ENCODE results near the gene TRAF7.
"Not testable (repeated sequence)": the region's sequence is repeated elsewhere in the genome, so short reads cannot be mapped to it uniquely, and the experiment has no call there.

The TRAF7 gene

GRCh38 chr16:2123706-2124376 is 31.7 kb upstream of the TRAF7 start:
- Histone ChIP-seq H3K4me1 (ENCODE audit: control insufficient read depth in 1 of 2, insufficient read depth in 2 of 2, low read length in 2 of 2) (peaks cover 0 to 43% of the 10 kb centered on the region in 2 donors), H3K4me3 (ENCODE audit: low read depth in 1 of 2, low read length in 2 of 2) (peak overlapping the region in 1 of 2 donors; percentile 47)

GRCh38 chr16:2124377-2124693 is 31.2 kb upstream of the TRAF7 start:
- H3K4me1 ChIP-seq (ENCODE audit: control insufficient read depth in 1 of 2, insufficient read depth in 2 of 2, low read length in 2 of 2), result peaks cover 0 to 43% of the 10 kb centered on the region in 2 donors

More at GRCh38 chr16:2123706-2124376, 31.7 kb upstream of the TRAF7 start:
- not testable (repeated sequence) for H3K36me3 ChIP-seq (ENCODE audit: control insufficient read depth in 1 of 2, insufficient read depth in 2 of 2, low read length in 2 of 2); H3K27ac ChIP-seq (ENCODE audit: low read length); H3K27me3 ChIP-seq (ENCODE audit: low read depth, low read length); H3K9me3 ChIP-seq (ENCODE audit: control insufficient read depth in 1 of 2, low read length in 2 of 2)

GRCh38 chr16:2124694-2125444 is 30.7 kb upstream of the TRAF7 start:
- not testable (repeated sequence) for H3K27me3 ChIP-seq (ENCODE audit: low read depth, low read length); H3K36me3 ChIP-seq (ENCODE audit: control insufficient read depth in 1 of 2, insufficient read depth in 2 of 2, low read length in 2 of 2); H3K9me3 ChIP-seq (ENCODE audit: control insufficient read depth in 1 of 2, low read length in 2 of 2)
- Histone ChIP-seq H3K4me1 (ENCODE audit: control insufficient read depth in 1 of 2, insufficient read depth in 2 of 2, low read length in 2 of 2) (peaks cover 0 to 45% of the 10 kb centered on the region in 2 donors), H3K4me3 (ENCODE audit: low read depth in 1 of 2, low read length in 2 of 2) (peak overlapping the region in 1 of 2 donors; percentile 47), H3K27ac (ENCODE audit: low read length) (peak overlapping the region; percentile 69)

More at GRCh38 chr16:2124377-2124693, 31.2 kb upstream of the TRAF7 start:
- H3K4me3 ChIP-seq (ENCODE audit: low read depth in 1 of 2, low read length in 2 of 2), result peak overlapping the region in 1 of 2 donors; percentile 47
- not testable (repeated sequence) for H3K27ac ChIP-seq (ENCODE audit: low read length); H3K9me3 ChIP-seq (ENCODE audit: control insufficient read depth in 1 of 2, low read length in 2 of 2); H3K36me3 ChIP-seq (ENCODE audit: control insufficient read depth in 1 of 2, insufficient read depth in 2 of 2, low read length in 2 of 2); H3K27me3 ChIP-seq (ENCODE audit: low read depth, low read length)

- H3K9me3 ChIP-seq (ENCODE audit: control insufficient read depth in 1 of 2, low read length in 2 of 2); H3K36me3 ChIP-seq (ENCODE audit: control insufficient read depth in 1 of 2, insufficient read depth in 2 of 2, low read length in 2 of 2); H3K27me3 ChIP-seq (ENCODE audit: low read depth, low read length): not testable (repeated sequence)
- H3K4me3 ChIP-seq (ENCODE audit: low read depth in 1 of 2, low read length in 2 of 2), result peak overlapping the region in 1 of 2 donors; percentile 47
- peaks cover 0 to 45% of the 10 kb centered on the region in 2 donors for H3K4me1 ChIP-seq (ENCODE audit: control insufficient read depth in 1 of 2, insufficient read depth in 2 of 2, low read length in 2 of 2)
- H3K27ac ChIP-seq (ENCODE audit: low read length), result peak overlapping the region; percentile 69
Measured at GRCh38 chr16:2125609-2126008, 30.0 kb upstream of the TRAF7 start.

GRCh38 chr16:2126161-2126743 is 29.3 kb upstream of the TRAF7 start:
- peaks cover 0 to 45% of the 10 kb centered on the region in 2 donors for H3K4me1 ChIP-seq (ENCODE audit: control insufficient read depth in 1 of 2, insufficient read depth in 2 of 2, low read length in 2 of 2)

GRCh38 chr16:2126928-2127556 is 28.5 kb upstream of the TRAF7 start:
- H3K9me3 ChIP-seq (ENCODE audit: control insufficient read depth in 1 of 2, low read length in 2 of 2); H3K27me3 ChIP-seq (ENCODE audit: low read depth, low read length); H3K36me3 ChIP-seq (ENCODE audit: control insufficient read depth in 1 of 2, insufficient read depth in 2 of 2, low read length in 2 of 2); H3K27ac ChIP-seq (ENCODE audit: low read length): not testable (repeated sequence)
- peak overlapping the region in 1 of 2 donors; percentile 4 for H3K4me3 ChIP-seq (ENCODE audit: low read depth in 1 of 2, low read length in 2 of 2)
- H3K4me1 ChIP-seq (ENCODE audit: control insufficient read depth in 1 of 2, insufficient read depth in 2 of 2, low read length in 2 of 2), result peaks cover 0 to 41% of the 10 kb centered on the region in 2 donors

More at GRCh38 chr16:2126161-2126743, 29.3 kb upstream of the TRAF7 start:
- H3K27ac ChIP-seq (ENCODE audit: low read length); H3K36me3 ChIP-seq (ENCODE audit: control insufficient read depth in 1 of 2, insufficient read depth in 2 of 2, low read length in 2 of 2); H3K9me3 ChIP-seq (ENCODE audit: control insufficient read depth in 1 of 2, low read length in 2 of 2); H3K27me3 ChIP-seq (ENCODE audit: low read depth, low read length): not testable (repeated sequence)
- peak overlapping the region in 1 of 2 donors; percentile 47 for H3K4me3 ChIP-seq (ENCODE audit: low read depth in 1 of 2, low read length in 2 of 2)

GRCh38 chr16:2127630-2128280 is 27.8 kb upstream of the TRAF7 start:
- H3K9me3 ChIP-seq (ENCODE audit: control insufficient read depth in 1 of 2, low read length in 2 of 2); H3K27ac ChIP-seq (ENCODE audit: low read length); H3K27me3 ChIP-seq (ENCODE audit: low read depth, low read length); H3K36me3 ChIP-seq (ENCODE audit: control insufficient read depth in 1 of 2, insufficient read depth in 2 of 2, low read length in 2 of 2): not testable (repeated sequence)
- Histone ChIP-seq H3K4me3 (ENCODE audit: low read depth in 1 of 2, low read length in 2 of 2) (peak overlapping the region in 1 of 2 donors; percentile 4), H3K4me1 (ENCODE audit: control insufficient read depth in 1 of 2, insufficient read depth in 2 of 2, low read length in 2 of 2) (peaks cover 0 to 34% of the 10 kb centered on the region in 2 donors)

- not testable (repeated sequence) for H3K27ac ChIP-seq (ENCODE audit: low read length)
Measured at GRCh38 chr16:2129251-2129650, 26.3 kb upstream of the TRAF7 start.

GRCh38 chr16:2129890-2130447 is 25.6 kb upstream of the TRAF7 start:
- H3K4me1 ChIP-seq (ENCODE audit: control insufficient read depth in 1 of 2, insufficient read depth in 2 of 2, low read length in 2 of 2), result peaks cover 0 to 34% of the 10 kb centered on the region in 2 donors
- H3K27ac ChIP-seq (ENCODE audit: low read length); H3K27me3 ChIP-seq (ENCODE audit: low read depth, low read length); H3K36me3 ChIP-seq (ENCODE audit: control insufficient read depth in 1 of 2, insufficient read depth in 2 of 2, low read length in 2 of 2); H3K9me3 ChIP-seq (ENCODE audit: control insufficient read depth in 1 of 2, low read length in 2 of 2); H3K4me3 ChIP-seq (ENCODE audit: low read depth in 1 of 2, low read length in 2 of 2): not testable (repeated sequence)

More at GRCh38 chr16:2129251-2129650, 26.3 kb upstream of the TRAF7 start:
- not testable (repeated sequence) for H3K4me3 ChIP-seq (ENCODE audit: low read depth in 1 of 2, low read length in 2 of 2); H3K27me3 ChIP-seq (ENCODE audit: low read depth, low read length); H3K36me3 ChIP-seq (ENCODE audit: control insufficient read depth in 1 of 2, insufficient read depth in 2 of 2, low read length in 2 of 2); H3K9me3 ChIP-seq (ENCODE audit: control insufficient read depth in 1 of 2, low read length in 2 of 2)
- H3K4me1 ChIP-seq (ENCODE audit: control insufficient read depth in 1 of 2, insufficient read depth in 2 of 2, low read length in 2 of 2), result peaks cover 0 to 34% of the 10 kb centered on the region in 2 donors

GRCh38 chr16:2133797-2134196 is 21.8 kb upstream of the TRAF7 start:
- not testable (repeated sequence) for H3K27ac ChIP-seq (ENCODE audit: low read length); H3K9me3 ChIP-seq (ENCODE audit: control insufficient read depth in 1 of 2, low read length in 2 of 2); H3K36me3 ChIP-seq (ENCODE audit: control insufficient read depth in 1 of 2, insufficient read depth in 2 of 2, low read length in 2 of 2); H3K27me3 ChIP-seq (ENCODE audit: low read depth, low read length)
- Histone ChIP-seq H3K4me3 (ENCODE audit: low read depth in 1 of 2, low read length in 2 of 2) (peak overlapping the region in 1 of 2 donors; percentile 28), H3K4me1 (ENCODE audit: control insufficient read depth in 1 of 2, insufficient read depth in 2 of 2, low read length in 2 of 2) (peaks cover 0 to 15% of the 10 kb centered on the region in 2 donors)
